ENCODE results near the gene LDLRAD2.

Gene LDLRAD2

GRCh38 chr1:21866707-21867043, 54.6 kb downstream of the LDLRAD2 start:
- no peak overlapping the region for H3K4me3 ChIP-seq (ENCODE audit: low read depth, low read length)
- no peak for TF ChIP-seq CTCF (IDR thresholded peaks at IDR 0.05; ENCODE audit: low read depth, low read length)
- in situ Hi-C loops (cut with HindIII; ENCODE audit: low sequenced_read_pairs), result no loop called here
- no peak for DNase-seq (ENCODE audit: low read depth, low spot score)

- in situ Hi-C loops (cut with HindIII; ENCODE audit: low sequenced_read_pairs), result no loop called here
- TF ChIP-seq CTCF (IDR thresholded peaks at IDR 0.05; ENCODE audit: low read depth, low read length), result no peak
- DNase-seq (ENCODE audit: low read depth, low spot score), result no peak
- H3K4me3 ChIP-seq (ENCODE audit: low read depth, low read length), result no peak overlapping the region
These were observed 55.5 kb downstream of the LDLRAD2 start for GRCh38 chr1:21867451-21867996.

- in situ Hi-C loops (cut with HindIII; ENCODE audit: low sequenced_read_pairs), result no loop called here
- no peak for DNase-seq (ENCODE audit: low read depth, low spot score)
- TF ChIP-seq CTCF (IDR thresholded peaks at IDR 0.05; ENCODE audit: low read depth, low read length), result no peak
- no peak overlapping the region for H3K4me3 ChIP-seq (ENCODE audit: low read depth, low read length)
These were observed 56.4 kb downstream of the LDLRAD2 start for GRCh38 chr1:21868482-21868881.

GRCh38 chr1:21868941-21869454, 56.9 kb downstream of the LDLRAD2 start:
- no peak for TF ChIP-seq CTCF (IDR thresholded peaks at IDR 0.05; ENCODE audit: low read depth, low read length)
- in situ Hi-C loops (cut with HindIII; ENCODE audit: low sequenced_read_pairs), result no loop called here
- DNase-seq (ENCODE audit: low read depth, low spot score), result no peak
- H3K4me3 ChIP-seq (ENCODE audit: low read depth, low read length), result no peak overlapping the region

GRCh38 chr1:21869620-21870121, 57.6 kb downstream of the LDLRAD2 start:
- in situ Hi-C loops (cut with HindIII; ENCODE audit: low sequenced_read_pairs), result no loop called here
- no peak for TF ChIP-seq CTCF (IDR thresholded peaks at IDR 0.05; ENCODE audit: low read depth, low read length)
- peak; percentile 78 for DNase-seq (ENCODE audit: low read depth, low spot score)
- no peak overlapping the region for H3K4me3 ChIP-seq (ENCODE audit: low read depth, low read length)

GRCh38 chr1:21870611-21871010, 58.5 kb downstream of the LDLRAD2 start:
- in situ Hi-C loops (cut with HindIII; ENCODE audit: low sequenced_read_pairs), result no loop called here
- DNase-seq (ENCODE audit: low read depth, low spot score), result no peak
- TF ChIP-seq CTCF (IDR thresholded peaks at IDR 0.05; ENCODE audit: low read depth, low read length), result no peak
- no peak overlapping the region for H3K4me3 ChIP-seq (ENCODE audit: low read depth, low read length)

Data from astrocyte of the spinal cord (primary cell).